Thyroid gland (tissue), 4 donors: ENCODE data around the gene KCNMA1. TPM values are rescaled to one million over a fixed set of nuclear protein-coding genes. Genes with fewer than 3 reads are reported as not detected.

Experiments used
- DNase-seq, 2 donors: peaks; one replicate each; pipeline ENCODE4 v3.0.0-alpha.2; 2019
- H3K27ac ChIP-seq, 3 donors: fragments of 200-600 bp; sonication (generic); 1 replicate in 2 of 3; 2 replicates in 1 of 3; pipeline ENCODE4 v1.5.1; 2016 to 2019; ENCODE audit warnings: mild to moderate bottlenecking in 1 of 3, moderate library complexity in 1 of 3
- H3K27me3 ChIP-seq: fragments of 200-600 bp; sonication (generic); one replicate; pipeline ENCODE4 v1.5.1; 2019
- H3K36me3 ChIP-seq, 2 donors: fragments of 200-600 bp; sonication (generic); one replicate each; pipeline ENCODE4 v1.5.1; 2016 to 2019
- H3K4me1 ChIP-seq, 2 donors: fragments of 200-600 bp; sonication (generic); one replicate each; pipeline ENCODE4 v1.5.1; 2017 to 2019
- H3K4me3 ChIP-seq, 3 donors: fragments of 200-600 bp; sonication (generic); replicated peaks in 1 of 3; 1 replicate in 2 of 3; 2 replicates in 1 of 3; pipeline ENCODE4 v1.5.1; 2016; ENCODE audit warnings: mild to moderate bottlenecking in 1 of 3
- H3K9me3 ChIP-seq: fragments of 200-600 bp; sonication (generic); one replicate; pipeline ENCODE4 v1.5.1; 2017
- CTCF ChIP-seq, 6 experiments: fragments of 200-600 bp in 3 of 6; fragments of 450-650 bp in 3 of 6; sonication (generic) in 3 of 6; IDR thresholded peaks; one replicate each; pipeline ENCODE4 v1.5.1; 2016 to 2019; ENCODE audit warnings: antibody characterized with exemption in 6 of 6, mild to moderate bottlenecking in 2 of 6, inconsistent platforms in 1 of 6, moderate library complexity in 1 of 6
- POLR2A ChIP-seq, 2 donors: fragments of 450-650 bp; IDR thresholded peaks; one replicate each; pipeline ENCODE4 v1.6.1; 2017; ENCODE audit warnings: antibody characterized with exemption in 2 of 2, mild to moderate bottlenecking in 2 of 2, moderate library complexity in 1 of 2
- WGBS, 2 donors: methylation state at CpG; one replicate each; pipeline ENCODE4 v1.1.5; 2017; 5-methylcytosine and 5-hydroxymethylcytosine counted together
- intact Hi-C: fragments of 100-400 bp; cut with DNase I; formaldehyde crosslinking; loops from one replicate; pipeline ENCODE4 v1.15.1; 2023
- total RNA-seq, 4 donors: library from RNA; depleted of rRNA; stranded (reverse); fragments of >200 nt; gene quantifications; one replicate each; pipeline ENCODE4 v1.2.3, GENCODE V29; 2016

Gene KCNMA1
- total RNA-seq, 4 donors from 2014 or later = 2.5 to 5.1 (median 3.6) TPM

GRCh38 chr10:77463967-77464745 lies 173.5 kb downstream of the KCNMA1 start:
- H3K4me1 ChIP-seq = no peaks in the 10 kb centered on the region
- no peaks in the 10 kb centered on the region for H3K27me3 ChIP-seq
- 85 to 92% methylated on average over 9 of the region's 9 CpGs for WGBS, 2 donors
- H3K9me3 ChIP-seq = no peaks in the 10 kb centered on the region
- DNase-seq = no peak
- intact Hi-C loops = no loop called here
- H3K27ac ChIP-seq = no peak overlapping the region
- TF ChIP-seq POLR2A (IDR thresholded peaks at IDR 0.05) = no peak
- no peak for TF ChIP-seq CTCF (IDR thresholded peaks at IDR 0.05)
- no peak overlapping the region for H3K4me3 ChIP-seq
- H3K36me3 ChIP-seq = no peaks in the 10 kb centered on the region

GRCh38 chr10:77463499-77463898 lies 174.1 kb downstream of the KCNMA1 start:
- H3K4me3 ChIP-seq = no peak overlapping the region
- intact Hi-C loops = no loop called here
- WGBS, 2 donors = 47 to 49% methylated on average over 4 of the region's 4 CpGs
- no peaks in the 10 kb centered on the region for H3K27me3 ChIP-seq
- no peak for TF ChIP-seq CTCF (IDR thresholded peaks at IDR 0.05)
- no peak for TF ChIP-seq POLR2A (IDR thresholded peaks at IDR 0.05)
- no peaks in the 10 kb centered on the region for H3K36me3 ChIP-seq
- no peaks in the 10 kb centered on the region for H3K9me3 ChIP-seq
- no peak overlapping the region for H3K27ac ChIP-seq
- no peak for DNase-seq
- no peaks in the 10 kb centered on the region for H3K4me1 ChIP-seq

DNA sequence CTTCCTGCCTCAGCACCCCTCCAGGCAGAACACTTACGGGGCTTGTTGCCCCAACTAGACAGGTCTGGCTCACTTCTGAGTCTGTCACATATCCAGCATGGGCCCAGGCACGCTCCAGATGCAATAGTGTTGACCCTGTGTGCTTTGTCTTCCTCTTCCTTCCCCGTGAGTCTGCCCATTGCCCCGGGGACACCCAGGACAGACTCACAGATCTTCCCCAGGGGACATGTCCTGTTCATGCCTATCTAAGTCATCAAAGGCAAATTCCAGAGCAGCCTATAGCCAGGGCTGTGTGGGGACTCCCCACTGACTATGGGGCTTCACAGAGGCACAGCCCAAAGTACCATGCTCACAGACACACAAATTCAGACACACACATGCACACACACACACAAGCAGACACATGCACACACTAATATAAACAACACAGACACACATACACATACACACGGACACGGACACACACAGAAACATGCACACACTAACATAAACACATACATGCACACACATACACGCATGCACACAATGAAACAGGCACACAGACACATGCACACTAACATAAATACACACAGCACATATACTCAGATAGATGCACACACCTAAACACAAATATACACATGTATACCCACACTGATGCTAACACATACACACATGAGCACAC lies 175.8 kb downstream of the KCNMA1 start:
- no peaks in the 10 kb centered on the region for H3K4me1 ChIP-seq
- H3K4me3 ChIP-seq = no peak overlapping the region
- 88 to 90% methylated on average over 7 of the region's 7 CpGs for WGBS, 2 donors
- intact Hi-C loops = no loop called here
- no peaks in the 10 kb centered on the region for H3K9me3 ChIP-seq
- H3K27ac ChIP-seq = no peak overlapping the region
- no peaks in the 10 kb centered on the region for H3K36me3 ChIP-seq
- no peak for TF ChIP-seq POLR2A (IDR thresholded peaks at IDR 0.05)
- TF ChIP-seq CTCF (IDR thresholded peaks at IDR 0.05) = no peak
- no peak for DNase-seq
- no peaks in the 10 kb centered on the region for H3K27me3 ChIP-seq

DNA sequence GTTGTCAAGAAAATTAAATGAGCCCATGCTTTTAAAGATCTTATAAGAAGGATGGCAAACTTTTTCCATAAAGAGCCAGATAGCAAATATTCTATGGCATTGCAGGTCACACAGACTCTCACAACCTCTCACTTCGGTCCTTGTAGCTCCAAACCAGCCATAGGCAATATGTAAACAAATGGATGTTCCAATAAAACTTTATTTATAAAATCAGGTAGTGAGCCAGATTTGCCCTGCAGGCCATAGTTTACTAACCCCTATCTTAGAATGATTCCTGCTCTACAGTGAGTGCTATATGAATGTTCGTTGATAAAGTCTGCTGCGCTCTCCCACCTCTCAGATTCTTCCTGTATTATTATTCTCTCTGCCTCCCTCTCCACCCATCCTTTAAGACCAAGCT lies 177.7 kb downstream of the KCNMA1 start:
- no peaks in the 10 kb centered on the region for H3K9me3 ChIP-seq
- H3K27ac ChIP-seq = no peak overlapping the region
- no peak overlapping the region for H3K4me3 ChIP-seq
- H3K27me3 ChIP-seq = no peaks in the 10 kb centered on the region
- H3K36me3 ChIP-seq = no peaks in the 10 kb centered on the region
- no peak for TF ChIP-seq CTCF (IDR thresholded peaks at IDR 0.05)
- no peak for TF ChIP-seq POLR2A (IDR thresholded peaks at IDR 0.05)
- 96 to 97% methylated on average over 3 of the region's 3 CpGs for WGBS, 2 donors
- no peak for DNase-seq
- H3K4me1 ChIP-seq = no peaks in the 10 kb centered on the region
- intact Hi-C loops = no loop called here

GRCh38 chr10:77458986-77459590 lies 178.5 kb downstream of the KCNMA1 start:
- TF ChIP-seq CTCF (IDR thresholded peaks at IDR 0.05) = no peak
- no peak for TF ChIP-seq POLR2A (IDR thresholded peaks at IDR 0.05)
- Histone ChIP-seq H3K27me3 (no peaks in the 10 kb centered on the region), H3K36me3 (no peaks in the 10 kb centered on the region), H3K4me1 (no peaks in the 10 kb centered on the region), H3K9me3 (no peaks in the 10 kb centered on the region), H3K27ac (no peak overlapping the region), H3K4me3 (no peak overlapping the region)
- DNase-seq = no peak
- intact Hi-C loops = no loop called here
- 81 to 85% methylated on average over 3 of the region's 3 CpGs for WGBS, 2 donors
